B cell (primary cell): ENCODE data around the gene SP100. TPM values are rescaled to one million over a fixed set of nuclear protein-coding genes. Genes with fewer than 3 reads are reported as not detected.

Experiments
- ATAC-seq: fragments of 200-7000 bp; cut with Tn5 transposase; one replicate; pipeline ENCODE4 v1.10.0; 2021; ENCODE audit warnings: low read depth, mild to moderate bottlenecking, moderate number of reproducible peaks, moderate library complexity
- CTCF ChIA-PET: fragments of 350-600 bp; sonication (Branson Sonifier 250); formaldehyde crosslinking; loops from one replicate; lab custom pipeline; 2021; ENCODE audit warnings: antibody characterized with exemption, inconsistent platforms; lab: Charles Lee
- POLR2A ChIA-PET: fragments of 350-600 bp; sonication (Branson Sonifier 250); formaldehyde crosslinking; loops from one replicate; lab custom pipeline; 2021; ENCODE audit warnings: antibody characterized with exemption; lab: Charles Lee
- DNase-seq: peaks from one replicate; pipeline ENCODE4 v3.0.0; 2013
- H2AFZ ChIP-seq: 2 replicates; pipeline ENCODE4 v1.6.1; 2012; ENCODE audit warnings: mild to moderate bottlenecking, low read depth, low read length; ENCODE audit not compliant: insufficient read depth, poor library complexity, severe bottlenecking
- H3K27ac ChIP-seq, 2 donors: 1 replicate in 1 of 2; 2 replicates in 1 of 2; pipeline ENCODE4 v1.5.1; 2012 to 2013; ENCODE audit warnings: low read length in 2 of 2, mild to moderate bottlenecking in 2 of 2, moderate library complexity in 1 of 2
- H3K27me3 ChIP-seq, 4 experiments: fragments of 200-600 bp in 1 of 4; sonication (generic) in 1 of 4; replicated peaks in 1 of 4; 1 replicate in 2 of 4; 2 replicates in 2 of 4; pipeline versions ENCODE4 v1.6.1 to v1.7.0; 2013 to 2016; ENCODE audit warnings: low read length in 3 of 4, mild to moderate bottlenecking in 2 of 4, mixed read lengths in 1 of 4, moderate library complexity in 1 of 4; ENCODE audit not compliant: insufficient read depth in 4 of 4, control insufficient read depth in 3 of 4; ENCODE audit errors: control extremely low read depth in 1 of 4
- H3K36me3 ChIP-seq, 2 experiments: replicated peaks in 1 of 2; 1 replicate in 1 of 2; 2 replicates in 1 of 2; pipeline versions ENCODE4 v1.6.1 to v1.7.1; 2013; ENCODE audit warnings: low read length in 1 of 2; ENCODE audit not compliant: insufficient read depth in 2 of 2, control insufficient read depth in 1 of 2; ENCODE audit errors: control extremely low read depth in 1 of 2, extremely low read depth in 1 of 2
- H3K4me1 ChIP-seq, 2 donors: fragments of 200-600 bp in 1 of 2; sonication (generic) in 1 of 2; 1 replicate in 1 of 2; 2 replicates in 1 of 2; pipeline versions ENCODE4 v1.5.1 to v1.6.1; 2013 to 2017; ENCODE audit warnings: low read length in 2 of 2; ENCODE audit not compliant: control insufficient read depth in 2 of 2, insufficient read depth in 2 of 2
- H3K4me2 ChIP-seq: replicated peaks from 2 replicates; pipeline ENCODE3; 2012; ENCODE audit warnings: mild to moderate bottlenecking, low read depth, low read length; ENCODE audit not compliant: poor library complexity, severe bottlenecking
- H3K4me3 ChIP-seq, 5 experiments: fragments of 200-600 bp in 1 of 5; sonication (generic) in 1 of 5; 1 replicate in 3 of 5; 2 replicates in 2 of 5; pipeline versions ENCODE4 v1.5.1 to v1.7.0; 2011 to 2016; ENCODE audit warnings: low read length in 4 of 5, mild to moderate bottlenecking in 4 of 5, low read depth in 2 of 5, control low read depth in 1 of 5, moderate library complexity in 1 of 5; ENCODE audit not compliant: insufficient read depth in 1 of 5; ENCODE audit errors: control extremely low read depth in 1 of 5, extremely low read depth in 1 of 5
- H3K79me2 ChIP-seq: fragments of 200-600 bp; sonication (generic); one replicate; pipeline ENCODE4 v1.6.0; 2016; ENCODE audit warnings: low read length; ENCODE audit not compliant: control insufficient read depth, insufficient read depth
- H3K9ac ChIP-seq: fragments of 200-600 bp; sonication (generic); 2 replicates; pipeline ENCODE4 v1.6.1; 2017; ENCODE audit warnings: mild to moderate bottlenecking, low read length, moderate library complexity
- H3K9me3 ChIP-seq, 3 donors: one replicate each; pipeline versions ENCODE4 v1.6.1 to v1.7.1; 2013; ENCODE audit warnings: low read length in 2 of 3; ENCODE audit not compliant: control insufficient read depth in 2 of 3, insufficient read depth in 1 of 3; ENCODE audit errors: control extremely low read depth in 1 of 3
- H4K20me1 ChIP-seq: 2 replicates; pipeline ENCODE4 v1.6.0; 2012; ENCODE audit warnings: mild to moderate bottlenecking, low read length; ENCODE audit not compliant: insufficient read depth, control insufficient read depth, poor library complexity, severe bottlenecking
- H3K27ac Mint-ChIP-seq: one replicate; pipeline ENCODE4 v1.8.0; 2021; ENCODE audit warnings: mixed read lengths
- H3K27me3 Mint-ChIP-seq: one replicate; pipeline ENCODE4 v1.8.0; 2021; ENCODE audit warnings: mixed read lengths
- H3K4me1 Mint-ChIP-seq: one replicate; pipeline ENCODE4 v1.8.0; 2021; ENCODE audit warnings: mixed read lengths
- H3K4me3 Mint-ChIP-seq: one replicate; pipeline ENCODE4 v1.8.0; 2021; ENCODE audit warnings: mixed read lengths
- H3K9me3 Mint-ChIP-seq: one replicate; pipeline ENCODE4 v1.8.0; 2022; ENCODE audit warnings: mixed read lengths; ENCODE audit not compliant: insufficient read depth
- CTCF ChIP-seq: fragments of 200-600 bp; IDR thresholded peaks from one replicate; pipeline ENCODE4 v1.8.0; 2022; ENCODE audit warnings: antibody characterized with exemption, mild to moderate bottlenecking
- EZH2 ChIP-seq: IDR thresholded peaks from 2 replicates; pipeline ENCODE4 v1.6.1; 2012; ENCODE audit warnings: borderline replicate concordance, low read depth, mild to moderate bottlenecking, moderate library complexity, low read length; ENCODE audit not compliant: insufficient read depth, poor library complexity, severe bottlenecking
- WGBS: methylation state at CpG from one replicate; pipeline ENCODE4 v1.1.5; 2013; ENCODE audit warnings: missing lambda C conversion rate; ENCODE audit not compliant: insufficient coverage; 5-methylcytosine and 5-hydroxymethylcytosine counted together
- intact Hi-C: fragments of 100-400 bp; cut with micrococcal nuclease; formaldehyde crosslinking; loops from one replicate; pipeline ENCODE4 v1.10.0; 2022
- polyA plus RNA-seq: library from polyadenylated mRNA; depleted of rRNA; stranded (reverse); fragments of >200 nt; gene quantifications from 2 replicates; pipeline ENCODE4 v1.2.3, GENCODE V29; 2012
- total RNA-seq, 2 donors: library from RNA; stranded (reverse); fragments of 120-200 nt in 1 of 2; gene quantifications; 1 replicate in 1 of 2; 2 replicates in 1 of 2; pipeline versions ENCODE4 v1.2.3 to v1.2.4, GENCODE V29; 2013 to 2022

Gene SP100
- total and polyA plus RNA-seq, 2 donors (not counting 1 experiment from before 2014, with no cell fraction given): 209 to 554 TPM

- no peak overlapping the region for H2AFZ ChIP-seq
- intact Hi-C loops: no loop called here
Observed at GRCh38 chr2:230540332-230540731, 124.3 kb downstream of the SP100 start.

GRCh38 chr2:230541934-230542380, 126.0 kb downstream of the SP100 start:
- H3K4me3 ChIP-seq: no peak overlapping the region
- 55% methylated on average over 2 of the region's 3 CpGs for WGBS
- H3K9ac ChIP-seq: no peak overlapping the region
- peak overlapping the region; percentile 80 for H3K27ac Mint-ChIP-seq
- no peak overlapping the region for H3K4me3 Mint-ChIP-seq
- intact Hi-C loops: no loop called here
- H3K9me3 ChIP-seq: peaks cover 0 to 5% (median 0%) of the 10 kb centered on the region in 3 donors
- no peaks in the 10 kb centered on the region for H3K27me3 ChIP-seq
- no peaks in the 10 kb centered on the region for H3K27me3 Mint-ChIP-seq
- no peaks in the 10 kb centered on the region for H3K79me2 ChIP-seq
- H3K36me3 ChIP-seq: peaks cover 5 to 50% of the 10 kb centered on the region in 2 experiments
- TF ChIP-seq CTCF (no peak), EZH2 (no peak)
- CTCF ChIA-PET: no interaction called here
- H2AFZ ChIP-seq: no peak overlapping the region
- no peaks in the 10 kb centered on the region for H4K20me1 ChIP-seq
- H3K4me1 ChIP-seq: peaks cover 13 to 23% of the 10 kb centered on the region in 2 donors
- ATAC-seq (no peak), DNase-seq (no peak)
- H3K4me2 ChIP-seq: no peak overlapping the region
- peaks cover 7% of the 10 kb centered on the region for H3K9me3 Mint-ChIP-seq
- peak overlapping the region in 1 of 2 donors; percentile 1 for H3K27ac ChIP-seq
- H3K4me1 Mint-ChIP-seq: peaks cover 54% of the 10 kb centered on the region
- POLR2A ChIA-PET: no interaction called here

More at GRCh38 chr2:230540332-230540731, 124.3 kb downstream of the SP100 start:
- H3K27me3 ChIP-seq: no peaks in the 10 kb centered on the region
- Mint-ChIP-seq H3K4me1 (peaks cover 66% of the 10 kb centered on the region), H3K27ac (peak overlapping the region; percentile 60), H3K27me3 (no peaks in the 10 kb centered on the region), H3K4me3 (no peak overlapping the region), H3K9me3 (peaks cover 7% of the 10 kb centered on the region)
- CTCF ChIA-PET: no interaction called here
- no peaks in the 10 kb centered on the region for H3K9me3 ChIP-seq
- H3K79me2 ChIP-seq: no peaks in the 10 kb centered on the region
- no peak for ATAC-seq
- TF ChIP-seq EZH2: no peak
- TF ChIP-seq CTCF: no peak
- H3K4me2 ChIP-seq: no peak overlapping the region
- POLR2A ChIA-PET: no interaction called here
- peaks cover 5 to 50% of the 10 kb centered on the region in 2 experiments for H3K36me3 ChIP-seq
- no peak overlapping the region for H3K4me3 ChIP-seq
- whole genome bisulfite sequencing: no CpG with 5 or more reads among the region's 1 CpG
- H3K27ac ChIP-seq: no peak overlapping the region
- H3K4me1 ChIP-seq: peaks cover 19 to 30% of the 10 kb centered on the region in 2 donors
- no peak for DNase-seq
- H3K9ac ChIP-seq: no peak overlapping the region
- no peaks in the 10 kb centered on the region for H4K20me1 ChIP-seq
